ENCODE data around the gene TEKT2.

Gene TEKT2

GRCh38 chr1:36087233-36088123, 3.6 kb downstream of the TEKT2 start:
- no peak for DNase-seq (ENCODE audit: low spot score)

DNA sequence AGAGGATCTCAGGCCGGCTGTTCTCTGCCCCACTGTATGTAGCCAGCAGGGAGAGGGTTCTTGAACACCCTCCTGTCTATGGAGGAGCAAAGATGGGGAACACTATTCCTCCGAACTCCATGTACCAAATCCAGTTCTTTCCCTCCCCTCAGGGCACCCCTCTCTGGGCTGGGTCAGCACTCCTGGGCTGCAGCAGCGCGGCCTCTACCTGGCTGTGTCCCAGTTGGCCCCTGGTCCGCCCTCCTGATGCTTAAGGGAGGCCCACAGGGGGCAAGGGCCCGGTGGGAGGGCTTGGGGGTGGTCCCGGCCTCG, 4.3 kb downstream of the TEKT2 start:
- no peak for DNase-seq (ENCODE audit: low spot score)

- DNase-seq (ENCODE audit: low spot score), result peak; percentile 89
These were observed 4.9 kb downstream of the TEKT2 start, which contains the start of gene ADPRS for GRCh38 chr1:36088577-36089392. Gene ADPRS (plus strand): TSS chr1:36088892. CDS start chr1:36088905, 13 bp downstream.

- DNase-seq (ENCODE audit: low spot score), result peak; percentile 37
These were observed 5.7 kb downstream of the TEKT2 start for GRCh38 chr1:36089393-36090121.

- no peak for DNase-seq (ENCODE audit: low spot score)
These were observed 7.2 kb downstream of the TEKT2 start for GRCh38 chr1:36091141-36091540.

- no peak for DNase-seq (ENCODE audit: low spot score)
These were observed 7.8 kb downstream of the TEKT2 start for GRCh38 chr1:36091698-36092097.

GRCh38 chr1:36092166-36092797, 8.4 kb downstream of the TEKT2 start:
- DNase-seq (ENCODE audit: low spot score), result no peak

DNA sequence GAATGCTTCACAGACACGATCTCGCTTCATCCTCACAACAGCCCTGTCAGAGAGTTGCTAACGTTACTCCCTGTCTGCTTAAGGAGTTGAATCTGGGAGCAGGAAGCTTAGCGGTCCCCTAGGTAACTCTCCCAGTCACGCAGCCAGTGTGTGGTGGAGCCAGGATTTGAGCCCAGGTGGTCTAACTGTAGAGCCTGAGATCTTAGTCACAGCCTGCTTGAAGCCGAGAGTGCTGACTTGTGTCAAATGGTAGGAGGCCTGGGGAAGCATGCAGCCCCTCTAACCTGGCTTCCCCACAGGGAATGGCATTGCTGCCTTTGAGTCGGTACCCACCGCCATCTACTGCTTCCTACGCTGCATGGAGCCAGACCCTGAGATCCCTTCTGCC, 8.9 kb downstream of the TEKT2 start:
- no peak for DNase-seq (ENCODE audit: low spot score)

- no peak for DNase-seq (ENCODE audit: low spot score)
These were observed 9.3 kb downstream of the TEKT2 start for GRCh38 chr1:36093226-36093625.

DNA sequence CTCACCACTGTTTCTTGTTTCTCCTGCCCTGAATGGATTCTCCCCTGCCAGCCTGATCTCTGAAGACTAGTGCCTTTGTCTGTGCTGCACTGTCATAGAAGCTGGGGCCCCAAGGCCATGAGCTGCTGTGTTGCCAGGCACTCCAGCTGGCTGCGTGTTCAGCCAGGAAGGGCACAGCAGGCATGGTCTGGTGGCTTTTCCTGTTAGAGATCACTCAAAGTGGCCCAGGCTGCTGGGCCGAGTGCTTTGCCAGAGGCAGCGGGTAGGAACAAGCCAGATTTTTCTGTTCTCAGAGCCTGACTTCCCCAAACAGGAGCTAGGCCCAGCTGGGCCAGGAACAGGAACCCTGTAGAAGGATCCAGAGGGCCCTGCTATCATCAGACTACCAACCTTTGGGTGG, 10.0 kb downstream of the TEKT2 start:
- DNase-seq (ENCODE audit: low spot score), result no peak

- DNase-seq (ENCODE audit: low spot score), result no peak
These were observed 10.7 kb downstream of the TEKT2 start for GRCh38 chr1:36094621-36095061.

DNA sequence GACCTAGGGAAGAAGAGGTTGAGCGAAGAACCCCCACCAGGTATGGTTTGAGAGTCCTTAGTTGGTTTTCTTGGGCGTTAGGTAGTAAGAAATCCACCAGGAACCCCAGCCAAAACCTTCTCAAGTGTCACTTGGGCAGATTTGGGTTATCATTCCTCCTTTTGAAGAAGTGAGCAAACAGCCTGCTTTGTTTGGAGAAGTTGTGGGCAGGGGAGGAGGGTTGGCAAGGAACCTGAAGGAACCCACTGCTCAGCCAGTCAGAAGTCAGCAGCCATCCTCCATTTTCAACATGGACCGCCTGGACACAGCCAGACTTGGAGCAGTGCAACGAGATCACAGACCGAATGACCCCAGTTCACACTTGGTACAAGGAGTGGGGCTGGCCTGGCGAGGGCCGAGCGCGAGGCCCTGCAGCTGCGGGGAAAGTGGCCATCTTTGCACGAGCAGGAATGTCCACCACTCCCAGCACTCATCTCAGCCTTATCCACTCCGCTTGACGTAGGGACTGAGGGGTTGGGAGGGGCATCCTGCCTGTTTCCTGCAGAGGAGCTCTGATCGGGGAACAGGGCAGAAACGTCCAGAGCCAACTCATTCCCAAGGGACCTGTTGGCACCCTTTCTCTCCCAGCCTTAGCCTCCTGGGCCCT, 12.0 kb downstream of the TEKT2 start:
- no peak for DNase-seq (ENCODE audit: low spot score)

- DNase-seq (ENCODE audit: low spot score), result peak; percentile 9
These were observed 12.9 kb downstream of the TEKT2 start for GRCh38 chr1:36096500-36097432.

- DNase-seq (ENCODE audit: low spot score), result no peak
These were observed 14.0 kb downstream of the TEKT2 start for GRCh38 chr1:36097693-36098585.

GRCh38 chr1:36098650-36099365, 14.9 kb downstream of the TEKT2 start:
- DNase-seq (ENCODE audit: low spot score), result no peak

DNA sequence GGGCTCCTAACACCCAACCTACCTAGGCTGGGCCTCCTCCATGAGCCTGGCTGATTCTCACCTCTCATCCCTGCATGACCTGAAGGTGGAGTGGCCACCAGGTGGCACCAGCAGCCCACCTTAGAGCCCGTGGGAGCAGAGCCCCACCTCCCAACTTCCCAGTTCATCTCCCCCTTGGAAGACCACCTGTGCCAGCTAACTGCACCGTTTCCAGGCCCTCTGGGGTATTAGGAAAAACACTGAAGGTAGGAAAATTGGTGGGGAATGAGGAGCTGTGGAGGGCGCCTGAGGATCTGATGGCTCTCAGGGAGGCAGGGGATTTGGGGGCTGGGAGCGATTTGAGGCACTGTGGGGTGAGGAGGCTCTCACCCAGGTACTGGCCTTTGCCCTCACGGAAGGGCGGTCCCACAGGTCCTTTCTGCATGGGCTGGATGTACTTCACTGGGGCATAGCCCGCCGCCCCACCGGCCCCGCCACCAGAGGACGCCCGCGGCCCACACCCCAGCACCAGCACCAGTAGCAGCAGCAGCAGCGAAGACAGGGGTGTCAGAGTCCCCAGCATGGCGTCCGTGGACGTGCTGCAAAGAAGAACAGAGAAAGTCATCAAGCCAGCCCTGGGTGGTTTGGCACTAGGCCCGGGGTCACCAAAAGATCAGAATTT, 15.9 kb downstream of the TEKT2 start:
- peak; percentile 58 for DNase-seq (ENCODE audit: low spot score)

DNA sequence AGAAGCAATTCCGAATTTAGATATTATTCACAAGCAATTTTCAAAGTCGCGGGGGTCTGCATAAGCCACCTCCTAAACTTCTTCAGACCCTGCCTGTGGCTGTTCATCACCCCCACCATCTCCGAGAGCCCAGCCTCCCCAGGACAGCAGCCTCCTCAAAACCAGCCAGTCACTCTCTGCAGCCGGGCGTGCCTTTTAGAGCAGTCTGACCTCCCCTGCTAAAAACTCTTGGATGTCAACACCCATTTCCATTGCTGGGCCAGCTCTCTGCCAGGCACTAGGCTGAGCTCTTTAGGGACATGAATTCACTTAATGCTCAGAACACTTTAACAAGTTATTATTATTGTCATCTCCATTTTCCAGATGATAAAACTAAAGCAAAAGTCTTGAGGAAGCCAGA, 16.5 kb downstream of the TEKT2 start:
- no peak for DNase-seq (ENCODE audit: low spot score)

- DNase-seq (ENCODE audit: low spot score), result no peak
These were observed 17.7 kb downstream of the TEKT2 start for GRCh38 chr1:36101546-36101945.

Data from SW480 (cell line).